ENCODE measurements around the gene SLC51A.
"Not testable (repeated sequence)": the region's sequence is repeated elsewhere in the genome, so short reads cannot be mapped to it uniquely, and the experiment has no call there.

Gene SLC51A

GRCh38 chr3:196216089-196216564 is at the start of gene SLC51A:
Gene SLC51A, plus strand, starts transcription at chr3:196216534. Its CDS starts 179 bp downstream, at chr3:196216713.
- DNase-seq, result no peak

GRCh38 chr3:196166741-196167140 is 49.6 kb upstream of the SLC51A start:
- no peak for DNase-seq

GRCh38 chr3:196168808-196169391 is 47.4 kb upstream of the SLC51A start:
- no peak for DNase-seq

- no peak for DNase-seq
Observed at GRCh38 chr3:196169836-196170240, 46.5 kb upstream of the SLC51A start.

- DNase-seq, result not testable (repeated sequence)
Observed at GRCh38 chr3:196170296-196170695, 46.0 kb upstream of the SLC51A start.

- no peak for DNase-seq
Observed at GRCh38 chr3:196174652-196175051, 41.7 kb upstream of the SLC51A start.

GRCh38 chr3:196175116-196175625 is 41.2 kb upstream of the SLC51A start:
- DNase-seq, result no peak

- DNase-seq, result no peak
Observed at GRCh38 chr3:196175722-196176121, 40.6 kb upstream of the SLC51A start.

GRCh38 chr3:196177567-196177966 is 38.8 kb upstream of the SLC51A start:
- no peak for DNase-seq

- DNase-seq, result no peak
Observed at GRCh38 chr3:196177967-196178366, 38.4 kb upstream of the SLC51A start.

- no peak for DNase-seq
Observed at GRCh38 chr3:196178993-196179379, 37.3 kb upstream of the SLC51A start.

GRCh38 chr3:196179380-196180308 is 36.7 kb upstream of the SLC51A start:
- peak; percentile 86 for DNase-seq

GRCh38 chr3:196180346-196180745 is 36.0 kb upstream of the SLC51A start:
- no peak for DNase-seq

- no peak for DNase-seq
Observed at GRCh38 chr3:196181127-196181546, 35.2 kb upstream of the SLC51A start.

GRCh38 chr3:196184169-196184432 is 32.2 kb upstream of the SLC51A start:
- DNase-seq, result not testable (repeated sequence)

GRCh38 chr3:196184881-196185280 is 31.5 kb upstream of the SLC51A start:
- no peak for DNase-seq

GRCh38 chr3:196186651-196187573 is 29.4 kb upstream of the SLC51A start:
- DNase-seq, result peak; percentile 12

GRCh38 chr3:196189566-196190347 is 26.6 kb upstream of the SLC51A start:
- DNase-seq, result peak; percentile 47

GRCh38 chr3:196192036-196192523 is 24.3 kb upstream of the SLC51A start:
- no peak for DNase-seq

- DNase-seq, result no peak
Observed at GRCh38 chr3:196192524-196193051, 23.7 kb upstream of the SLC51A start.

GRCh38 chr3:196193133-196193735 is 23.1 kb upstream of the SLC51A start:
- DNase-seq, result no peak

Measured in midbrain (tissue), 1 donor.